Mucosa of descending colon (tissue), 3 donors: ENCODE results near the gene AGAP1. TPM values are rescaled to one million over a fixed set of nuclear protein-coding genes. Genes with fewer than 3 reads are reported as not detected.

Source experiments
- ATAC-seq: fragments of 200-7000 bp; cut with Tn5 transposase; one replicate; pipeline ENCODE4 v1.9.1; 2020; ENCODE audit warnings: mild to moderate bottlenecking, moderate library complexity
- DNase-seq, 3 donors: peaks; one replicate each; pipeline ENCODE4 v3.0.0-alpha.2; 2020
- H3K36me3 ChIP-seq: fragments of 200-600 bp; one replicate; pipeline ENCODE4 v1.8.0; 2021; ENCODE audit warnings: low read depth, mild to moderate bottlenecking
- H3K4me1 ChIP-seq: fragments of 200-600 bp; one replicate; pipeline ENCODE4 v1.8.0; 2021; ENCODE audit warnings: low read depth, mild to moderate bottlenecking
- H3K4me3 ChIP-seq: fragments of 200-600 bp; one replicate; pipeline ENCODE4 v1.8.0; 2021; ENCODE audit warnings: mild to moderate bottlenecking
- H3K9me3 ChIP-seq: fragments of 200-600 bp; one replicate; pipeline ENCODE4 v1.8.0; 2021; ENCODE audit warnings: mild to moderate bottlenecking
- CTCF ChIP-seq: fragments of 200-600 bp; IDR thresholded peaks from one replicate; pipeline ENCODE4 v1.8.0; 2022; ENCODE audit warnings: antibody characterized with exemption, mild to moderate bottlenecking
- intact Hi-C, 2 donors: fragments of 100-400 bp; cut with DNase I in 1 of 2; cut with micrococcal nuclease in 1 of 2; formaldehyde crosslinking; loops; one replicate each; pipeline versions ENCODE4 v1.11.0 to v1.11.1; 2022; cut with DNase I, micrococcal nuclease
- total RNA-seq, 3 donors: library from RNA; stranded (reverse); fragmentation: NEBNext Ultra II Directional in 2 of 3; extraction: Animal tissue kit (Norgen Biotek cat#: 25700) in 2 of 3; gene quantifications; one replicate each; pipeline versions ENCODE4 v1.2.1 to v1.2.4, GENCODE V29; 2021 to 2023
- donor health status: DM: no; HTN: no; CAD: no; lungs with moderate emphysema.
- donor health status: DM: no; HTN: no; CAD: no.
- donor health status: DM: no; HTN: yes; CAD: no.

The AGAP1 gene
- total RNA-seq, 3 donors from 2014 or later, result 68.1 to 112 (median 88.9) TPM

GRCh38 chr2:235699576-235699975, 205.7 kb downstream of the AGAP1 start:
- DNase-seq, result no peak
- Histone ChIP-seq H3K36me3 (no peaks in the 10 kb centered on the region), H3K4me1 (peaks cover 14% of the 10 kb centered on the region), H3K4me3 (no peak overlapping the region), H3K9me3 (no peaks in the 10 kb centered on the region)
- no peak for ATAC-seq
- no peak for TF ChIP-seq CTCF
- intact Hi-C loops, result no loop called here

GRCh38 chr2:235701206-235701981, 207.6 kb downstream of the AGAP1 start:
- Histone ChIP-seq H3K4me1 (peaks cover 19% of the 10 kb centered on the region), H3K9me3 (no peaks in the 10 kb centered on the region), H3K4me3 (no peak overlapping the region), H3K36me3 (no peaks in the 10 kb centered on the region)
- intact Hi-C loops, result no loop called here
- no peak for DNase-seq
- ATAC-seq, result no peak
- TF ChIP-seq CTCF, result no peak

- peaks cover 27% of the 10 kb centered on the region for H3K4me1 ChIP-seq
- no peaks in the 10 kb centered on the region for H3K36me3 ChIP-seq
- intact Hi-C loops, result no loop called here
- DNase-seq, result no peak
- no peak overlapping the region for H3K4me3 ChIP-seq
- H3K9me3 ChIP-seq, result no peaks in the 10 kb centered on the region
- ATAC-seq, result no peak
- TF ChIP-seq CTCF, result no peak
Measured at GRCh38 chr2:235702186-235702585, 208.3 kb downstream of the AGAP1 start.

- ATAC-seq, result peak; percentile 17
- intact Hi-C loops, result no loop called here
- no peaks in the 10 kb centered on the region for H3K9me3 ChIP-seq
- no peak overlapping the region for H3K4me3 ChIP-seq
- no peak for TF ChIP-seq CTCF
- DNase-seq, result no peak
- H3K36me3 ChIP-seq, result no peaks in the 10 kb centered on the region
- peaks cover 35% of the 10 kb centered on the region for H3K4me1 ChIP-seq
Measured at GRCh38 chr2:235703711-235704295, 210.0 kb downstream of the AGAP1 start.

GRCh38 chr2:235705296-235705695, 211.5 kb downstream of the AGAP1 start:
- DNase-seq (no peak), ATAC-seq (no peak)
- Histone ChIP-seq H3K4me1 (peaks cover 37% of the 10 kb centered on the region), H3K4me3 (no peak overlapping the region), H3K9me3 (no peaks in the 10 kb centered on the region), H3K36me3 (no peaks in the 10 kb centered on the region)
- intact Hi-C loops, result no loop called here
- no peak for TF ChIP-seq CTCF
